ENCODE results near the gene TMEM272.

The TMEM272 gene

DNA sequence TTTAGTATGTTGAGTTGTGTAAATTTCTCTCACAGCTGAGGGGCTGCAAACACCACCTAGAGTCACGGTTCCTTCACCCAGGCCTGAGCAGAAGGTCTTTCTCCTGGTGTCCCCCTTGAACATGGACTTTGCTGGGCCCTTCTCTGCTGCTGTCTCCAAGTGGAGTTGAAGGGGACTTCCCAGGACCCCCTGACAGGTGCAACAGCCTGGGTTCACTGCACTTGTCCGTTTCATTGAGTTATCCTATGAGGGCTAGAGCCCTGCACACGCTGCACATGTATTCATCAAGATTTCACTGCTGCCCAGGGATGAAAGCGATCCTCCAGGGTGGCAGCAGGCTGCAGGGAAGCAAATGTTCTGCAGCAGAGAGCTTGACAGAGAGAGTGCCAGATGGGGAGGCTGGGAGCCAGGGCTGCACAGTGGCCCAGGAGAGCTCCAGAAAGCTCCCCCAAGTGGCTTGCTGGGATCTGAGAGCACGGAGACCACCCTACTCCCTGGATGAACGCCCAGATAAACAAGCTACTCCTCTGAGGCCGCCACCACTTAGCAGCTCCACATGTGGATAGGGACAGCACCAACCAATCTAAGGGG lies 10.3 kb downstream of the TMEM272 start:
- no peaks in the 10 kb centered on the region for H3K36me3 ChIP-seq (ENCODE audit: control insufficient read depth in 4 of 4, insufficient read depth in 4 of 4, low read length in 3 of 4)
- no peak overlapping the region for H3K27ac ChIP-seq (ENCODE audit: insufficient read depth in 1 of 2, low read depth in 1 of 2, low read length in 2 of 2, poor library complexity in 1 of 2, severe bottlenecking in 2 of 2)
- POLR2A ChIA-PET = no interaction called here
- WGBS (ENCODE audit: insufficient coverage) = 97% methylated on average over 4 of the region's 7 CpGs
- peaks cover 3 to 50% (median 29%) of the 10 kb centered on the region in 4 experiments for H3K4me1 ChIP-seq (ENCODE audit: control extremely low read depth in 1 of 4, control insufficient read depth in 4 of 4, insufficient read depth in 4 of 4, low read length in 3 of 4)
- CTCF ChIA-PET = interaction anchor here (0.8 to 9.5 kb wide), 9 partner anchors 8 to 293 kb away, joined by 3 to 129 read pairs (median 9); no protein-coding TSS in a partner anchor
- no peaks in the 10 kb centered on the region for H3K9me3 ChIP-seq (ENCODE audit: control extremely low read depth in 1 of 5, control insufficient read depth in 4 of 5, insufficient read depth in 2 of 5, low read depth in 1 of 5, low read length in 4 of 5)
- no peaks in the 10 kb centered on the region for H3K27me3 ChIP-seq (replicated peaks in 2 of 5; ENCODE audit: control insufficient read depth in 4 of 5, insufficient read depth in 5 of 5, low read length in 4 of 5)
- no peak for DNase-seq
- no peak overlapping the region for H3K4me3 ChIP-seq (ENCODE audit: control insufficient read depth in 1 of 7, extremely low read depth in 1 of 7, insufficient read depth in 4 of 7, low read depth in 2 of 7, low read length in 6 of 7)

DNA sequence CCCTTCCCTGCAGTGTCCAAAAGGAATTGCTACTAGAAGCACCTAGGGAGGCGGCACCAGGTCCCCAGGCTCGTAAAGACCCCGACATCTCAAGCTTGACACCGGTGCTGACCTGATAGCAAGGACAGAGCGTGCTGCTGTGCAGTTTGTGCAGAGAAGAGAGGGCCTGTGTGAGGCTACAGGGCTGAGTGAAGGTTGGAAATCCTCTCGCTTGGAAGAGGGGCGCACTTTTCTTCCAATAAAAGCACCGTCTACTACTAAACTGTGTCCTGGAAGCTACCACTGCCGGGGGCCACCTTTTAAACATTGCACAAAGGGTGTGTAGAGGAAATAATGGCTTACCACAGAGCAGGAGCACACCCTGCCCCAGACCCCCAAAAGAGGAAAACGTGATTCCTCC lies 11.0 kb downstream of the TMEM272 start:
- WGBS (ENCODE audit: insufficient coverage) = 94% methylated on average over 4 of the region's 10 CpGs
- POLR2A ChIA-PET = no interaction called here
- CTCF ChIA-PET = interaction anchor here (0.8 to 9.5 kb wide), 8 partner anchors 8 to 294 kb away, joined by 3 to 129 read pairs (median 13); partner anchors contain the start of gene TMEM272

GRCh38 chr13:51832471-51833152 lies 12.4 kb downstream of the TMEM272 start:
- H3K9me3 ChIP-seq (ENCODE audit: control extremely low read depth in 1 of 5, control insufficient read depth in 4 of 5, insufficient read depth in 2 of 5, low read depth in 1 of 5, low read length in 4 of 5) = no peaks in the 10 kb centered on the region
- H3K36me3 ChIP-seq (ENCODE audit: control insufficient read depth in 4 of 4, insufficient read depth in 4 of 4, low read length in 3 of 4) = no peaks in the 10 kb centered on the region
- H3K27ac ChIP-seq (ENCODE audit: insufficient read depth in 1 of 2, low read depth in 1 of 2, low read length in 2 of 2, poor library complexity in 1 of 2, severe bottlenecking in 2 of 2) = no peak overlapping the region
- H3K4me3 ChIP-seq (ENCODE audit: control insufficient read depth in 1 of 7, extremely low read depth in 1 of 7, insufficient read depth in 4 of 7, low read depth in 2 of 7, low read length in 6 of 7) = no peak overlapping the region
- no peaks in the 10 kb centered on the region for H3K27me3 ChIP-seq (replicated peaks in 2 of 5; ENCODE audit: control insufficient read depth in 4 of 5, insufficient read depth in 5 of 5, low read length in 4 of 5)
- ChIA-PET CTCF (interaction anchor here (0.8 to 9.5 kb wide), 12 partner anchors 11 to 402 kb away, joined by 3 to 129 read pairs (median 9); partner anchors contain the start of gene TMEM272), POLR2A (interaction anchor here (0.5 to 1.0 kb wide), 3 partner anchors 10 to 362 kb away, joined by 3 read pairs; no protein-coding TSS in a partner anchor)
- peak; percentile 57 to 78 (median 77) for DNase-seq
- WGBS (ENCODE audit: insufficient coverage) = 72% methylated on average over 6 of the region's 6 CpGs
- H3K4me1 ChIP-seq (ENCODE audit: control extremely low read depth in 1 of 4, control insufficient read depth in 4 of 4, insufficient read depth in 4 of 4, low read length in 3 of 4) = peaks cover 16 to 57% (median 35%) of the 10 kb centered on the region in 4 experiments

More for the DNA sequence above, 11.0 kb downstream of the TMEM272 start:
- Histone ChIP-seq H3K27ac (ENCODE audit: insufficient read depth in 1 of 2, low read depth in 1 of 2, low read length in 2 of 2, poor library complexity in 1 of 2, severe bottlenecking in 2 of 2) (no peak overlapping the region), H3K4me1 (ENCODE audit: control extremely low read depth in 1 of 4, control insufficient read depth in 4 of 4, insufficient read depth in 4 of 4, low read length in 3 of 4) (peaks cover 7 to 47% (median 27%) of the 10 kb centered on the region in 4 experiments), H3K4me3 (ENCODE audit: control insufficient read depth in 1 of 7, extremely low read depth in 1 of 7, insufficient read depth in 4 of 7, low read depth in 2 of 7, low read length in 6 of 7) (peak overlapping the region in 1 of 7 experiments; percentile 25), H3K9me3 (ENCODE audit: control extremely low read depth in 1 of 5, control insufficient read depth in 4 of 5, insufficient read depth in 2 of 5, low read depth in 1 of 5, low read length in 4 of 5) (no peaks in the 10 kb centered on the region), H3K27me3 (replicated peaks in 2 of 5; ENCODE audit: control insufficient read depth in 4 of 5, insufficient read depth in 5 of 5, low read length in 4 of 5) (no peaks in the 10 kb centered on the region), H3K36me3 (ENCODE audit: control insufficient read depth in 4 of 4, insufficient read depth in 4 of 4, low read length in 3 of 4) (no peaks in the 10 kb centered on the region)
- DNase-seq = peak in 1 of 3 donors; percentile 41

DNA sequence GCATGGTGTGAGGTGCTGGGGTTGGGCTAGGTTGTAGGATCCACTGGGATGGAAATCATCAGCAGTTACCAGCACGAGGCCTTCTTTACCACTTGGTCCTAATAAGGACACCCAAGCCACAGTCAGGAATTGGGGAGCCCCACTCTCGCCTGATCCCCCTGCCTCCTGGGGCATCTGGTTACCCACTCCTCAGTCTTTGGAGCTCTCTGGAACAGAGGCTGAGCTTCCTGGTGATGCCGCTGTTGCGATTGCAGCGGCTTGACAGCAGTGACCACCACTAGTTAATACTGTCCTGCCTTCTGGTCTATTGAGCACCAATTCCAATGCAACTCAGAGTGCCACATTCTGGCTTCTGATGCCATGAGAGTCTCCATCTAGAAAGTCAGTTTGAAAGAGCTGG lies 13.5 kb downstream of the TMEM272 start:
- no peak overlapping the region for H3K4me3 ChIP-seq (ENCODE audit: control insufficient read depth in 1 of 7, extremely low read depth in 1 of 7, insufficient read depth in 4 of 7, low read depth in 2 of 7, low read length in 6 of 7)
- ChIA-PET POLR2A (no interaction called here), CTCF (interaction anchor here (1.2 to 9.5 kb wide), 8 partner anchors 11 to 38 kb away, joined by 3 to 129 read pairs (median 12); partner anchors contain the start of gene TMEM272)
- no peaks in the 10 kb centered on the region for H3K9me3 ChIP-seq (ENCODE audit: control extremely low read depth in 1 of 5, control insufficient read depth in 4 of 5, insufficient read depth in 2 of 5, low read depth in 1 of 5, low read length in 4 of 5)
- DNase-seq = no peak
- H3K4me1 ChIP-seq (ENCODE audit: control extremely low read depth in 1 of 4, control insufficient read depth in 4 of 4, insufficient read depth in 4 of 4, low read length in 3 of 4) = peaks cover 18 to 62% (median 44%) of the 10 kb centered on the region in 4 experiments
- no peaks in the 10 kb centered on the region for H3K27me3 ChIP-seq (replicated peaks in 2 of 5; ENCODE audit: control insufficient read depth in 4 of 5, insufficient read depth in 5 of 5, low read length in 4 of 5)
- WGBS (ENCODE audit: insufficient coverage) = 90% methylated on average over 5 of the region's 5 CpGs
- H3K27ac ChIP-seq (ENCODE audit: insufficient read depth in 1 of 2, low read depth in 1 of 2, low read length in 2 of 2, poor library complexity in 1 of 2, severe bottlenecking in 2 of 2) = no peak overlapping the region
- H3K36me3 ChIP-seq (ENCODE audit: control insufficient read depth in 4 of 4, insufficient read depth in 4 of 4, low read length in 3 of 4) = no peaks in the 10 kb centered on the region

GRCh38 chr13:51829568-51829899 lies 15.4 kb downstream of the TMEM272 start:
- no peaks in the 10 kb centered on the region for H3K9me3 ChIP-seq (ENCODE audit: control extremely low read depth in 1 of 5, control insufficient read depth in 4 of 5, insufficient read depth in 2 of 5, low read depth in 1 of 5, low read length in 4 of 5)
- ChIA-PET POLR2A (interaction anchor here (0.6 to 1.1 kb wide), 2 partner anchors 13 to 348 kb away, joined by 3 read pairs; no protein-coding TSS in a partner anchor), CTCF (interaction anchor here (0.9 to 7.5 kb wide), 6 partner anchors 8 to 396 kb away, joined by 3 to 58 read pairs (median 4); partner anchors contain the start of gene TMEM272)
- no peak overlapping the region for H3K27ac ChIP-seq (ENCODE audit: insufficient read depth in 1 of 2, low read depth in 1 of 2, low read length in 2 of 2, poor library complexity in 1 of 2, severe bottlenecking in 2 of 2)
- H3K27me3 ChIP-seq (replicated peaks in 2 of 5; ENCODE audit: control insufficient read depth in 4 of 5, insufficient read depth in 5 of 5, low read length in 4 of 5) = no peaks in the 10 kb centered on the region
- H3K4me3 ChIP-seq (ENCODE audit: control insufficient read depth in 1 of 7, extremely low read depth in 1 of 7, insufficient read depth in 4 of 7, low read depth in 2 of 7, low read length in 6 of 7) = no peak overlapping the region
- no peak for DNase-seq
- H3K36me3 ChIP-seq (ENCODE audit: control insufficient read depth in 4 of 4, insufficient read depth in 4 of 4, low read length in 3 of 4) = no peaks in the 10 kb centered on the region
- H3K4me1 ChIP-seq (ENCODE audit: control extremely low read depth in 1 of 4, control insufficient read depth in 4 of 4, insufficient read depth in 4 of 4, low read length in 3 of 4) = peaks cover 26 to 78% (median 59%) of the 10 kb centered on the region in 4 experiments
- WGBS (ENCODE audit: insufficient coverage) = 100% methylated on average over 1 of the region's 2 CpGs

- POLR2A ChIA-PET = interaction anchor here (0.6 kb wide), 1 partner anchor 349 kb away, joined by 3 read pairs; no protein-coding TSS in a partner anchor
Measured at GRCh38 chr13:51828730-51829567, 16.0 kb downstream of the TMEM272 start.

More at GRCh38 chr13:51828730-51829567, 16.0 kb downstream of the TMEM272 start:
- no peaks in the 10 kb centered on the region for H3K27me3 ChIP-seq (replicated peaks in 2 of 5; ENCODE audit: control insufficient read depth in 4 of 5, insufficient read depth in 5 of 5, low read length in 4 of 5)
- no peak overlapping the region for H3K27ac ChIP-seq (ENCODE audit: insufficient read depth in 1 of 2, low read depth in 1 of 2, low read length in 2 of 2, poor library complexity in 1 of 2, severe bottlenecking in 2 of 2)
- H3K9me3 ChIP-seq (ENCODE audit: control extremely low read depth in 1 of 5, control insufficient read depth in 4 of 5, insufficient read depth in 2 of 5, low read depth in 1 of 5, low read length in 4 of 5) = no peaks in the 10 kb centered on the region
- H3K36me3 ChIP-seq (ENCODE audit: control insufficient read depth in 4 of 4, insufficient read depth in 4 of 4, low read length in 3 of 4) = no peaks in the 10 kb centered on the region
- no peak for DNase-seq
- H3K4me1 ChIP-seq (ENCODE audit: control extremely low read depth in 1 of 4, control insufficient read depth in 4 of 4, insufficient read depth in 4 of 4, low read length in 3 of 4) = peaks cover 27 to 78% (median 56%) of the 10 kb centered on the region in 4 experiments
- no peak overlapping the region for H3K4me3 ChIP-seq (ENCODE audit: control insufficient read depth in 1 of 7, extremely low read depth in 1 of 7, insufficient read depth in 4 of 7, low read depth in 2 of 7, low read length in 6 of 7)
- WGBS (ENCODE audit: insufficient coverage) = 100% methylated on average over 3 of the region's 8 CpGs
- CTCF ChIA-PET = interaction anchor here (0.9 to 7.5 kb wide), 8 partner anchors 9 to 395 kb away, joined by 3 to 58 read pairs (median 4); partner anchors contain the start of gene TMEM272

Measured in common myeloid progenitor, CD34-positive (primary cell).